K562 (cell line): ENCODE data around the gene TEX14. TPM values are rescaled to one million over a fixed set of nuclear protein-coding genes. Genes with fewer than 3 reads are reported as not detected.
A peak's percentile ranks its signal among the peaks of the same experiment; 100 is the strongest.

Experiments
- ARID1B ChIP-seq: fragments of 450-650 bp; IDR thresholded peaks from 2 replicates; pipeline ENCODE4 v1.6.1; 2016; ENCODE audit warnings: antibody characterized with exemption, mild to moderate bottlenecking, inconsistent platforms
- BMI1 ChIP-seq: fragments of 150-350 bp; IDR thresholded peaks from 2 replicates; pipeline ENCODE4 v1.6.1; 2014; ENCODE audit warnings: low read length
- CEBPG ChIP-seq, 3 experiments: fragments of 200-800 bp in 1 of 3; sonication (Bioruptor generic) in 1 of 3; sonication (generic) in 1 of 3; formaldehyde crosslinking in 1 of 3; IDR thresholded peaks in 2 of 3; conservative IDR thresholded peaks in 1 of 3; 2 replicates each; pipeline versions ENCODE4 v1.6.1 to v1.8.0; 2016 to 2022; ENCODE audit warnings: missing compliant biosample characterization in 2 of 3, missing genetic modification characterization in 2 of 3, mild to moderate bottlenecking in 1 of 3, missing genetic modification reagents in 1 of 3
- DDX20 ChIP-seq: fragments of 450-650 bp; IDR thresholded peaks from 2 replicates; pipeline ENCODE4 v1.6.1; 2016; ENCODE audit warnings: missing genetic modification characterization, low read depth, mild to moderate bottlenecking, missing compliant biosample characterization, moderate library complexity
- FOXK1 ChIP-seq: sonication (generic); formaldehyde crosslinking; IDR thresholded peaks from 2 replicates; pipeline ENCODE4 v1.8.0; 2022; ENCODE audit warnings: missing genetic modification reagents, mild to moderate bottlenecking, borderline replicate concordance
- FOXK2 ChIP-seq, 2 experiments: fragments of 450-650 bp; IDR thresholded peaks in 1 of 2; conservative IDR thresholded peaks in 1 of 2; 2 replicates each; pipeline ENCODE4 v1.6.1; 2016; ENCODE audit warnings: low read depth in 2 of 2, mild to moderate bottlenecking in 1 of 2
- IRF1 ChIP-seq: sonication (generic); formaldehyde crosslinking; IDR thresholded peaks from 2 replicates; pipeline ENCODE4 v1.8.0; 2022; ENCODE audit warnings: missing genetic modification reagents, mild to moderate bottlenecking, borderline replicate concordance
- KAT8 ChIP-seq: fragments of 450-650 bp; IDR thresholded peaks from 2 replicates; pipeline ENCODE4 v1.6.1; 2016; ENCODE audit warnings: low read depth, mild to moderate bottlenecking
- KLF1 ChIP-seq: fragments of 450-650 bp; IDR thresholded peaks from 2 replicates; pipeline ENCODE4 v1.6.1; 2016; ENCODE audit warnings: missing genetic modification characterization, missing compliant biosample characterization
- MYNN ChIP-seq, 2 experiments: sonication (generic); formaldehyde crosslinking in 1 of 2; IDR thresholded peaks; 2 replicates each; pipeline versions ENCODE4 v1.5.0 to v1.6.1; 2016 to 2020; ENCODE audit warnings: antibody characterized with exemption in 1 of 2, missing genetic modification reagents in 1 of 2
- PML ChIP-seq: IDR thresholded peaks from 2 replicates; pipeline ENCODE4 v1.6.1; 2012; ENCODE audit warnings: low read length, inconsistent platforms
- PURB ChIP-seq: sonication (generic); formaldehyde crosslinking; IDR thresholded peaks from 2 replicates; pipeline ENCODE4 v1.9.0; 2021; ENCODE audit warnings: low read depth, mild to moderate bottlenecking, missing genetic modification reagents
- SRSF7 ChIP-seq: fragments of 200-400 bp; formaldehyde crosslinking; optimal IDR thresholded peaks from 2 replicates; pipeline ENCODE3; 2017; ENCODE audit warnings: mild to moderate bottlenecking, low read depth, low read length
- TAF7 ChIP-seq: fragments of 450-650 bp; IDR thresholded peaks from 2 replicates; pipeline ENCODE4 v1.6.1; 2016; ENCODE audit warnings: missing genetic modification characterization, missing compliant biosample characterization
- ZFP36 ChIP-seq: fragments of 150-350 bp; IDR thresholded peaks from 2 replicates; pipeline ENCODE4 v1.6.1; 2018; ENCODE audit warnings: low read length, low read depth; ENCODE audit not compliant: partially characterized antibody
- ZNF507 ChIP-seq: conservative IDR thresholded peaks from 2 replicates; pipeline ENCODE4 v1.6.1; 2017; ENCODE audit warnings: missing genetic modification characterization, missing compliant biosample characterization
- ZNF583 ChIP-seq: fragments of 250-450 bp; sonication (Bioruptor Pico); IDR thresholded peaks from 2 replicates; pipeline ENCODE4 v1.4.0; 2020
- polyA plus RNA-seq, 8 experiments: library from polyadenylated mRNA; depleted of rRNA in 4 of 8; stranded (reverse) in 5 of 8; unstranded in 3 of 8; fragments of >200 nt; fragmentation: Nextera tagmentation in 2 of 8; fragmentation: Illumina TruSeq in 1 of 8; extraction: Ambion mirVana in 2 of 8; extraction: Trizol in 1 of 8; gene quantifications; 2 replicates each; pipeline versions ENCODE4 v1.2.1 to v1.2.3, GENCODE V29; 2011 to 2014; ENCODE audit warnings: inconsistent platforms in 1 of 8, missing spikeins in 1 of 8
- total RNA-seq, 7 experiments: library from RNA; depleted of rRNA in 6 of 7; stranded (reverse); fragments of >200 nt in 6 of 7; fragmentation: Illumina TruSeq in 2 of 7; extraction: Trizol in 2 of 7; gene quantifications; 2 replicates each; pipeline versions ENCODE4 v1.2.1 to v1.2.3, GENCODE V29; 2011 to 2021; ENCODE audit warnings: low replicate concordance in 1 of 7
- TF ChIP-seq, protein P1 (sequence below): sonication (generic); IDR thresholded peaks from 2 replicates; pipeline ENCODE4 v1.6.1; 2016
- TF ChIP-seq, protein P2 (sequence below): fragments of 250-450 bp; sonication (Bioruptor Pico); IDR thresholded peaks from 2 replicates; pipeline ENCODE4 v1.4.0; 2020; ENCODE audit warnings: mild to moderate bottlenecking
- TF ChIP-seq, protein P3 (sequence below), 2 experiments: fragments of 150-350 bp in 1 of 2; IDR thresholded peaks; 2 replicates each; pipeline ENCODE4 v1.6.1; 2012 to 2016; ENCODE audit warnings: low read depth in 2 of 2, low read length in 2 of 2, mild to moderate bottlenecking in 1 of 2, moderate library complexity in 1 of 2

The TEX14 gene
- total and polyA plus RNA-seq, 9 of the 15 experiments (the other 6 are each of a cell fraction or from before 2014, with no cell fraction given): 0.05 to 0.12 (median 0.09) TPM; not detected in 1

DNA sequence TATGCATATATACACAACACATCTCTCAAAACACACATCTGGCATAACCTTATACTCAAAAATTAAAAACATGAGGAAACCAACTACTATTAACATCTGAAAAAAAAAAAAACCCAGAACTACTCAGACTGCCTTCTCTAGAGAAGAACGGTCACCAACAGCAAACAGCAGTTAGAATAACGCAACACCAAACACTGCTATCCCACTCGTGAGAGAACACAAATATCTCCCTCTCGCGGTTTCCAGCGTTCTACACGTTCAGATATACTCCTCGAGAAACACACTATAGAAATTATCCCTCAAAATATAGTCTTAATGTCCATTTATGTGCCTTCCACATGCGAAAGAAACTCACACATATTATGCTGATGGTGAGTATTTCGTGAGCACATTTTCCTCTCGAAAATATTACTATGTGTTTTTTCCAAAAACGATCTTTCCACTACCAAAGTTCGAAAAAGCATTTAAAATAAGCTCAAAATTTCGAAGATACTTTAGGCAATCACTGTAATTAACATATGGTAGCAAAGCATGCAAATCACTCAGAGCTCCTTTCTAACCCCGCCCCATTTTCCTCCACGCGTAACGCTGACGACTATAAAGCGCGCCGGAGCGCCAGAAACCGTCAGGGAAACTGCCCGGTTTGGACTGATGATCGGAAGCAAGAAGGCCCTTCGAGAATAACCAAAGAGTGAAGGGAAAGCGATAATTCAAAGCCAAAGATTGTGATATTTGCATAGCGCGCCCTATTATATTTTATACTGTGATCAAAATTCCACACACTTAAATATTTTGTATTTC is 60.1 kb downstream of the TEX14 start (continued):
- TF ChIP-seq FOXK2 (conservative IDR thresholded peaks at IDR 0.05 in 1 of 2, IDR thresholded peaks at IDR 0.05 in 1 of 2; ENCODE audit: low read depth in 2 of 2): peak; percentile 90 to 91
- TF ChIP-seq BMI1: peak; percentile 50; the same call in 1 of the 2 replicates
- no peak for TF ChIP-seq SRSF7
- TF ChIP-seq PML: peak; percentile 100
- 0 out of 2 replicates have a peak, but pooled peaks have one; percentile 86 for TF ChIP-seq IRF1
- TF ChIP-seq KLF1 (tag): peak; percentile 61; the same call in 1 of the 2 replicates
- TF ChIP-seq MYNN (IDR thresholded peaks at IDR 0.05): peak; percentile 72
- no peak for TF ChIP-seq MYNN (CRISPR knock-in tag; IDR thresholded peaks at IDR 0.05)
- TF ChIP-seq FOXK1 (CRISPR knock-in tag): no peak; the same call in 1 of the 2 replicates
- TF ChIP-seq DDX20 (tag): 0 out of 2 replicates have a peak, but pooled peaks have one; percentile 59
- TF ChIP-seq, protein P1, sequence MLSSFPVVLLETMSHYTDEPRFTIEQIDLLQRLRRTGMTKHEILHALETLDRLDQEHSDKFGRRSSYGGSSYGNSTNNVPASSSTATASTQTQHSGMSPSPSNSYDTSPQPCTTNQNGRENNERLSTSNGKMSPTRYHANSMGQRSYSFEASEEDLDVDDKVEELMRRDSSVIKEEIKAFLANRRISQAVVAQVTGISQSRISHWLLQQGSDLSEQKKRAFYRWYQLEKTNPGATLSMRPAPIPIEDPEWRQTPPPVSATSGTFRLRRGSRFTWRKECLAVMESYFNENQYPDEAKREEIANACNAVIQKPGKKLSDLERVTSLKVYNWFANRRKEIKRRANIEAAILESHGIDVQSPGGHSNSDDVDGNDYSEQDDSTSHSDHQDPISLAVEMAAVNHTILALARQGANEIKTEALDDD: peak; percentile 67
- no peak for TF ChIP-seq ZNF583
- TF ChIP-seq, protein P2, sequence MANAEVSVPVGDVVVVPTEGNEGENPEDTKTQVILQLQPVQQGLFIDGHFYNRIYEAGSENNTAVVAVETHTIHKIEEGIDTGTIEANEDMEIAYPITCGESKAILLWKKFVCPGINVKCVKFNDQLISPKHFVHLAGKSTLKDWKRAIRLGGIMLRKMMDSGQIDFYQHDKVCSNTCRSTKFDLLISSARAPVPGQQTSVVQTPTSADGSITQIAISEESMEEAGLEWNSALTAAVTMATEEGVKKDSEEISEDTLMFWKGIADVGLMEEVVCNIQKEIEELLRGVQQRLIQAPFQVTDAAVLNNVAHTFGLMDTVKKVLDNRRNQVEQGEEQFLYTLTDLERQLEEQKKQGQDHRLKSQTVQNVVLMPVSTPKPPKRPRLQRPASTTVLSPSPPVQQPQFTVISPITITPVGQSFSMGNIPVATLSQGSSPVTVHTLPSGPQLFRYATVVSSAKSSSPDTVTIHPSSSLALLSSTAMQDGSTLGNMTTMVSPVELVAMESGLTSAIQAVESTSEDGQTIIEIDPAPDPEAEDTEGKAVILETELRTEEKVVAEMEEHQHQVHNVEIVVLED (CRISPR knock-in tag): 0 out of 2 replicates have a peak, but pooled peaks have one; percentile 30
- peak; percentile 45; the same call in 1 of the 2 replicates for TF ChIP-seq TAF7 (tag)
- TF ChIP-seq CEBPG (CRISPR knock-in tag; IDR thresholded peaks at IDR 0.05): peak; percentile 59; the same call in 1 of the 2 replicates
- TF ChIP-seq CEBPG (tag; conservative IDR thresholded peaks at IDR 0.05 in 1 of 2, IDR thresholded peaks at IDR 0.05 in 1 of 2): peak; percentile 74 to 82
- TF ChIP-seq KAT8: no peak
- peak; percentile 79 for TF ChIP-seq ARID1B
- TF ChIP-seq ZNF507 (tag): no peak
- peak; percentile 22 for TF ChIP-seq ZFP36
- TF ChIP-seq PURB (CRISPR knock-in tag): no peak
- TF ChIP-seq, protein P3, sequence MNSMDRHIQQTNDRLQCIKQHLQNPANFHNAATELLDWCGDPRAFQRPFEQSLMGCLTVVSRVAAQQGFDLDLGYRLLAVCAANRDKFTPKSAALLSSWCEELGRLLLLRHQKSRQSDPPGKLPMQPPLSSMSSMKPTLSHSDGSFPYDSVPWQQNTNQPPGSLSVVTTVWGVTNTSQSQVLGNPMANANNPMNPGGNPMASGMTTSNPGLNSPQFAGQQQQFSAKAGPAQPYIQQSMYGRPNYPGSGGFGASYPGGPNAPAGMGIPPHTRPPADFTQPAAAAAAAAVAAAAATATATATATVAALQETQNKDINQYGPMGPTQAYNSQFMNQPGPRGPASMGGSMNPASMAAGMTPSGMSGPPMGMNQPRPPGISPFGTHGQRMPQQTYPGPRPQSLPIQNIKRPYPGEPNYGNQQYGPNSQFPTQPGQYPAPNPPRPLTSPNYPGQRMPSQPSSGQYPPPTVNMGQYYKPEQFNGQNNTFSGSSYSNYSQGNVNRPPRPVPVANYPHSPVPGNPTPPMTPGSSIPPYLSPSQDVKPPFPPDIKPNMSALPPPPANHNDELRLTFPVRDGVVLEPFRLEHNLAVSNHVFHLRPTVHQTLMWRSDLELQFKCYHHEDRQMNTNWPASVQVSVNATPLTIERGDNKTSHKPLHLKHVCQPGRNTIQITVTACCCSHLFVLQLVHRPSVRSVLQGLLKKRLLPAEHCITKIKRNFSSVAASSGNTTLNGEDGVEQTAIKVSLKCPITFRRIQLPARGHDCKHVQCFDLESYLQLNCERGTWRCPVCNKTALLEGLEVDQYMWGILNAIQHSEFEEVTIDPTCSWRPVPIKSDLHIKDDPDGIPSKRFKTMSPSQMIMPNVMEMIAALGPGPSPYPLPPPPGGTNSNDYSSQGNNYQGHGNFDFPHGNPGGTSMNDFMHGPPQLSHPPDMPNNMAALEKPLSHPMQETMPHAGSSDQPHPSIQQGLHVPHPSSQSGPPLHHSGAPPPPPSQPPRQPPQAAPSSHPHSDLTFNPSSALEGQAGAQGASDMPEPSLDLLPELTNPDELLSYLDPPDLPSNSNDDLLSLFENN (IDR thresholded peaks at IDR 0.05; ENCODE audit: low read depth in 2 of 2, low read length in 2 of 2): peak; percentile 40 to 100; a peak in 3 of 4 replicates
